Effector memory CD8-positive, alpha-beta T cell (primary cell): ENCODE data around the gene TTK.
"Not testable (repeated sequence)": the region's sequence is repeated elsewhere in the genome, so short reads cannot be mapped to it uniquely, and the experiment has no call there.

Experiments used
- ATAC-seq: fragments of 150-1000 bp; cut with Tn5 transposase; replicated peaks from 2 replicates; pipeline ENCODE4 v1.10.0; 2021; ENCODE audit warnings: mild to moderate bottlenecking, moderate library complexity
- DNase-seq, 3 experiments: peaks; one replicate each; pipeline ENCODE4 v3.0.0; 2021
- H3K27ac Mint-ChIP-seq, 2 donors: one replicate each; pipeline ENCODE4 v1.8.0; 2022; ENCODE audit warnings: mild to moderate bottlenecking in 2 of 2, mixed read lengths in 2 of 2, moderate library complexity in 2 of 2
- H3K27me3 Mint-ChIP-seq, 2 donors: one replicate each; pipeline ENCODE4 v1.8.0; 2022; ENCODE audit warnings: mixed read lengths in 2 of 2
- H3K36me3 Mint-ChIP-seq: one replicate; pipeline ENCODE4 v1.8.0; 2022; ENCODE audit warnings: mild to moderate bottlenecking, moderate library complexity, mixed read lengths; ENCODE audit not compliant: insufficient read depth
- H3K4me1 Mint-ChIP-seq, 2 donors: one replicate each; pipeline ENCODE4 v1.8.0; 2022; ENCODE audit warnings: low read depth in 2 of 2, mixed read lengths in 2 of 2
- H3K4me3 Mint-ChIP-seq, 2 donors: one replicate each; pipeline ENCODE4 v1.8.0; 2022; ENCODE audit warnings: mild to moderate bottlenecking in 2 of 2, mixed read lengths in 2 of 2, moderate library complexity in 2 of 2
- H3K9me3 Mint-ChIP-seq, 2 donors: one replicate each; pipeline ENCODE4 v1.8.0; 2022; ENCODE audit warnings: mixed read lengths in 2 of 2

TTK gene

GRCh38 chr6:80001337-80001736 is 3.1 kb upstream of the TTK start:
- ATAC-seq (no peak), DNase-seq (no peak)
- Mint-ChIP-seq H3K36me3 (peaks cover 13% of the 10 kb centered on the region), H3K27me3 (peaks cover 0 to 15% of the 10 kb centered on the region in 2 donors), H3K27ac (no peak overlapping the region), H3K4me3 (no peak overlapping the region), H3K4me1 (peaks cover 16 to 17% of the 10 kb centered on the region in 2 donors), H3K9me3 (no peaks in the 10 kb centered on the region)

- no peaks in the 10 kb centered on the region for H3K9me3 Mint-ChIP-seq
- peak overlapping the region; percentile 94 to 96 for H3K27ac Mint-ChIP-seq
- ATAC-seq (peak; percentile 63), DNase-seq (peak; percentile 54 to 59 (median 57))
- peaks cover 13% of the 10 kb centered on the region for H3K36me3 Mint-ChIP-seq
- H3K4me1 Mint-ChIP-seq: peaks cover 16 to 17% of the 10 kb centered on the region in 2 donors
- peak overlapping the region; percentile 83 to 87 for H3K4me3 Mint-ChIP-seq
- peaks cover 0 to 7% of the 10 kb centered on the region in 2 donors for H3K27me3 Mint-ChIP-seq
Measured at GRCh38 chr6:80003826-80004172, 650 bp upstream of the TTK start.

- ATAC-seq: no peak
- no peaks in the 10 kb centered on the region for H3K9me3 Mint-ChIP-seq
- H3K27ac Mint-ChIP-seq: no peak overlapping the region
- no peak for DNase-seq
- peak overlapping the region; percentile 41 to 87 for H3K4me3 Mint-ChIP-seq
- peaks cover 16 to 17% of the 10 kb centered on the region in 2 donors for H3K4me1 Mint-ChIP-seq
- peaks cover 13% of the 10 kb centered on the region for H3K36me3 Mint-ChIP-seq
- H3K27me3 Mint-ChIP-seq: peaks cover 0 to 5% of the 10 kb centered on the region in 2 donors
Measured at GRCh38 chr6:80005406-80005805, 957 bp downstream of the TTK start.

DNA sequence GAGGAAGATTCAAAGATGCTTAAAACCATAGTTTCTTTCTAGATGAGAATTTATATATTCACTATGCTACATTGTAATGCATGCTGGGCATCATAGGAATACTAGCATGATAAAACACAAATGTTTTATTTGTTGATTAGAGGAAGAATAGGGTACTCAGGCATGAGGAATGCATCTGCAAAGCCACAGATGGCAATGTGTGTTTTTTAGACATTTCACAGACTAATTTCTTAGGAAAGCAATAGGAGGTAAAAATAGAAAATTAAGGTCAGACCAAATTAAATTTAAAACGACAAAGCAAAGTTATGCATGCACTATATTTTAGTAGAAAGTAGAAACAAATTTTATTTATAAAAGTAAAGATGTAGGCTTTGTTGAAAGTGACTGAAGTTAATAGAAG is 2.1 kb downstream of the TTK start:
- Mint-ChIP-seq H3K27me3 (no peaks in the 10 kb centered on the region), H3K4me1 (peaks cover 16 to 17% of the 10 kb centered on the region in 2 donors), H3K9me3 (no peaks in the 10 kb centered on the region), H3K4me3 (no peak overlapping the region), H3K36me3 (peaks cover 13% of the 10 kb centered on the region), H3K27ac (no peak overlapping the region)
- no peak for DNase-seq
- ATAC-seq: no peak

GRCh38 chr6:80009531-80009930 is 5.1 kb downstream of the TTK start:
- Mint-ChIP-seq H3K4me1 (peaks cover 2 to 5% of the 10 kb centered on the region in 2 donors), H3K4me3 (no peak overlapping the region), H3K27me3 (no peaks in the 10 kb centered on the region), H3K27ac (no peak overlapping the region), H3K9me3 (no peaks in the 10 kb centered on the region), H3K36me3 (peaks cover 6% of the 10 kb centered on the region)
- ATAC-seq: no peak
- DNase-seq: no peak

- Mint-ChIP-seq H3K27ac (no peak overlapping the region), H3K4me1 (no peaks in the 10 kb centered on the region), H3K27me3 (no peaks in the 10 kb centered on the region), H3K9me3 (no peaks in the 10 kb centered on the region), H3K36me3 (peaks cover 2% of the 10 kb centered on the region), H3K4me3 (no peak overlapping the region)
- ATAC-seq: no peak
- no peak for DNase-seq
Measured at GRCh38 chr6:80010288-80010687, 5.8 kb downstream of the TTK start.

GRCh38 chr6:80015839-80016435 is 11.5 kb downstream of the TTK start:
- Mint-ChIP-seq H3K27ac (no peak overlapping the region), H3K9me3 (no peaks in the 10 kb centered on the region), H3K27me3 (no peaks in the 10 kb centered on the region)

GRCh38 chr6:80020381-80021120 is 16.1 kb downstream of the TTK start:
- Mint-ChIP-seq H3K4me1 (peaks cover 0 to 3% of the 10 kb centered on the region in 2 donors), H3K36me3 (no peaks in the 10 kb centered on the region), H3K27ac (peak overlapping the region in 1 of 2 donors; percentile 11), H3K9me3 (no peaks in the 10 kb centered on the region), H3K27me3 (no peaks in the 10 kb centered on the region), H3K4me3 (no peak overlapping the region)
- no peak for DNase-seq
- no peak for ATAC-seq

More at GRCh38 chr6:80015839-80016435, 11.5 kb downstream of the TTK start:
- peaks cover 2% of the 10 kb centered on the region for H3K36me3 Mint-ChIP-seq
- no peak overlapping the region for H3K4me3 Mint-ChIP-seq
- ATAC-seq (no peak), DNase-seq (no peak)
- peaks cover 0 to 3% of the 10 kb centered on the region in 2 donors for H3K4me1 Mint-ChIP-seq

- Mint-ChIP-seq H3K36me3 (no peaks in the 10 kb centered on the region), H3K27ac (no peak overlapping the region), H3K27me3 (no peaks in the 10 kb centered on the region), H3K9me3 (no peaks in the 10 kb centered on the region), H3K4me3 (no peak overlapping the region), H3K4me1 (peaks cover 0 to 3% of the 10 kb centered on the region in 2 donors)
- ATAC-seq: no peak
- DNase-seq: no peak
Measured at GRCh38 chr6:80021131-80021530, 16.7 kb downstream of the TTK start.

DNA sequence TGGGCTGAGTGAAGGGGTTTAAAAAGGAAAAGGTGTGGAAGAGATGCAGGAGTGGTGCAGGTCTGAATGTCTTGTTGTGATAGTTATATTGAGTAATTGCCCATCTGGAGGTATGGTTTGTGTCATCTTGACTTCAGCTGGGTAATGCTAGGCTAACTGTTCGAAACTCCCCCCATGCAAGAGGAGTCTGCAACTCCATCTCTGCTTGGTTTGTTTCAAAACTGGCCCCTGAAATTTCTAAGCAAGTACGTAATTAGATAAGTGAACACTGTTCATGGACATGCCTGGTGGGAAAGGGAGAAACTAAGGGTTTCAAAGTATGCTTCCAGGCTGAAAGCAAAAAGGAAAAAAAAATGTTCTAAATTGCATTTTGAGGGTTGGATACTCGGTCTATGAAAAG is 17.1 kb downstream of the TTK start:
- no peaks in the 10 kb centered on the region for H3K36me3 Mint-ChIP-seq

DNA sequence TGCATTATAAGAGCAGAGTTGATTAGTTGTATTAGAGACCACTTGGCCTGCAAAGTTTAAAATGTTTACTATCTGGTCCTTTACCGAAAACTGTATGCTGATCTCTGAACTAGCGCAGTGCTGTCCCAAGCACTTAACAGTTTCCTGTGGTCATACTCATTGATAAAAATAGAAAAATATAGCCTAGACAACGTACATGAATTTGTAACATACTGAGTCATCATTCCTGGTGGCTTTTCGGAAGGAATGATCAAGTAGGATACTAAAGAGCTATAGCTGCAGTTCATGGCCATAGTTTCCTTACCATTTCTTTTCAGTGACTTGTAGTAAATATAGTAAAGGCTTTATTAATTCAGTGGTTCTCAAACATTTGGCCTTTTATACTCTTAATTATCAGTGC is 18.4 kb downstream of the TTK start:
- Mint-ChIP-seq H3K27me3 (no peaks in the 10 kb centered on the region), H3K36me3 (no peaks in the 10 kb centered on the region), H3K4me3 (no peak overlapping the region), H3K4me1 (no peaks in the 10 kb centered on the region), H3K27ac (no peak overlapping the region), H3K9me3 (no peaks in the 10 kb centered on the region)
- DNase-seq (no peak), ATAC-seq (no peak)

More for the DNA sequence above, 17.1 kb downstream of the TTK start:
- H3K27me3 Mint-ChIP-seq: no peaks in the 10 kb centered on the region
- H3K9me3 Mint-ChIP-seq: no peaks in the 10 kb centered on the region
- no peaks in the 10 kb centered on the region for H3K4me1 Mint-ChIP-seq
- H3K27ac Mint-ChIP-seq: no peak overlapping the region
- no peak overlapping the region for H3K4me3 Mint-ChIP-seq
- ATAC-seq (no peak), DNase-seq (no peak)

- Mint-ChIP-seq H3K27ac (no peak overlapping the region), H3K9me3 (no peaks in the 10 kb centered on the region), H3K36me3 (peaks cover 3% of the 10 kb centered on the region), H3K4me3 (no peak overlapping the region), H3K27me3 (no peaks in the 10 kb centered on the region), H3K4me1 (peaks cover 0 to 4% of the 10 kb centered on the region in 2 donors)
- no peak for DNase-seq
- no peak for ATAC-seq
Measured at GRCh38 chr6:80028589-80028988, 24.1 kb downstream of the TTK start.

GRCh38 chr6:80029470-80029869 is 25.0 kb downstream of the TTK start:
- Mint-ChIP-seq H3K4me3 (no peak overlapping the region), H3K27ac (peak overlapping the region in 1 of 2 donors; percentile 4), H3K27me3 (no peaks in the 10 kb centered on the region), H3K36me3 (peaks cover 3% of the 10 kb centered on the region), H3K9me3 (no peaks in the 10 kb centered on the region), H3K4me1 (peaks cover 0 to 4% of the 10 kb centered on the region in 2 donors)
- DNase-seq (no peak), ATAC-seq (no peak)

DNA sequence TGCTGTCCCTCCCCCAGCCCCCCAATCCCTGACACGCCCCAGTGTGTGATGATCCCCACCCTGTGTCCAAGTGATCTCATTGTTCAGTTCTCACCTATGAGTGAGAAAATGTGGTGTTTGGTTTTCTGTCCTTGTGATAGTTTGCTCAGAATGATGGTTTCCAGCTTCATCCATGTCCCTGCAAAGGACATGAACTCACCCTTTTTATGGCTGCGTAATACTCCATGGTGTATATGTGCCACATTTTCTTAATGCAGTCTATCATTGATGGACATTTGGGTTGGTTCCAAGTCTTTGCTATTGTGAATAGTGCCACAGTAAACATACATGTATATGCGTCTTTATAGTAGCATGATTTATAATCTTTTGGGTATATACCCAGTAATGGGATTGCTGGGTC is 43.8 kb downstream of the TTK start:
- H3K4me3 Mint-ChIP-seq, H3K4me1 Mint-ChIP-seq, H3K27me3 Mint-ChIP-seq, ATAC-seq, H3K36me3 Mint-ChIP-seq, H3K27ac Mint-ChIP-seq, DNase-seq, H3K9me3 Mint-ChIP-seq: not testable (repeated sequence)
